WTC11 (cell line): ENCODE measurements around the gene LRMDA. TPM values are rescaled to one million over a fixed set of nuclear protein-coding genes. Genes with fewer than 3 reads are reported as not detected.

Experiments
- ATAC-seq: fragments of 200-7000 bp; cut with Tn5 transposase; 2 replicates; pipeline ENCODE4 v1.10.0; 2021; ENCODE audit warnings: mild to moderate bottlenecking, moderate library complexity
- CTCF ChIA-PET: fragments of 300-600 bp; sonication (Branson Sonifier 250); formaldehyde crosslinking; loops from one replicate; lab custom pipeline; 2021; ENCODE audit warnings: antibody characterized with exemption; lab: Charles Lee
- POLR2A ChIA-PET: fragments of 350-600 bp; sonication (Branson Sonifier 250); formaldehyde crosslinking; loops from one replicate; lab custom pipeline; 2021; ENCODE audit warnings: antibody characterized with exemption; lab: Charles Lee
- DNase-seq: peaks from one replicate; pipeline ENCODE4 v3.0.0; 2021; ENCODE audit warnings: low spot score
- H3K27ac Mint-ChIP-seq: 2 replicates; pipeline ENCODE4 v1.8.0; 2021; ENCODE audit warnings: mixed read lengths
- H3K27me3 Mint-ChIP-seq: 2 replicates; pipeline ENCODE4 v1.8.0; 2021; ENCODE audit warnings: low read depth, mild to moderate bottlenecking, moderate library complexity, mixed read lengths
- H3K36me3 Mint-ChIP-seq: 2 replicates; pipeline ENCODE4 v1.8.0; 2021; ENCODE audit warnings: mixed read lengths
- H3K4me1 Mint-ChIP-seq: 2 replicates; pipeline ENCODE4 v1.8.0; 2022; ENCODE audit warnings: mixed read lengths
- H3K4me3 Mint-ChIP-seq: 2 replicates; pipeline ENCODE4 v1.8.0; 2021; ENCODE audit warnings: mild to moderate bottlenecking, moderate library complexity, mixed read lengths
- H3K9me3 Mint-ChIP-seq: 2 replicates; pipeline ENCODE4 v1.8.0; 2021; ENCODE audit warnings: mixed read lengths
- CBFB ChIP-seq: sonication (generic); formaldehyde crosslinking; IDR thresholded peaks from 2 replicates; pipeline ENCODE4 v1.8.1; 2022; ENCODE audit warnings: mild to moderate bottlenecking, low read depth, missing genetic modification reagents
- ELF4 ChIP-seq: sonication (generic); formaldehyde crosslinking; IDR thresholded peaks from 2 replicates; pipeline ENCODE4 v1.8.1; 2022; ENCODE audit warnings: low read depth, mild to moderate bottlenecking, moderate library complexity, missing genetic modification reagents
- FOXJ3 ChIP-seq: sonication (generic); formaldehyde crosslinking; IDR thresholded peaks from 2 replicates; pipeline ENCODE4 v1.9.0; 2021; ENCODE audit warnings: missing genetic modification reagents, mild to moderate bottlenecking, borderline replicate concordance
- FOXP1 ChIP-seq: sonication (generic); formaldehyde crosslinking; IDR thresholded peaks from 2 replicates; pipeline ENCODE4 v1.8.0; 2022; ENCODE audit warnings: missing genetic modification reagents, mild to moderate bottlenecking, moderate library complexity, borderline replicate concordance
- HMGA2 ChIP-seq: fragments of 250-450 bp; sonication (Bioruptor Pico); IDR thresholded peaks from 2 replicates; pipeline ENCODE4 v1.4.0; 2021; ENCODE audit warnings: mild to moderate bottlenecking, moderate library complexity
- JUN ChIP-seq: sonication (generic); formaldehyde crosslinking; IDR thresholded peaks from 2 replicates; pipeline ENCODE4 v1.8.0; 2023; ENCODE audit warnings: mild to moderate bottlenecking, missing genetic modification reagents
- KAT7 ChIP-seq: sonication (generic); formaldehyde crosslinking; IDR thresholded peaks from 2 replicates; pipeline ENCODE4 v1.8.1; 2023; ENCODE audit warnings: missing genetic modification reagents, mild to moderate bottlenecking, borderline replicate concordance
- MXD4 ChIP-seq: fragments of 250-450 bp; sonication (Bioruptor Pico); IDR thresholded peaks from 2 replicates; pipeline ENCODE4 v1.8.0; 2021; ENCODE audit warnings: mild to moderate bottlenecking, moderate library complexity, borderline replicate concordance
- MYBL2 ChIP-seq: sonication (generic); formaldehyde crosslinking; IDR thresholded peaks from 2 replicates; pipeline ENCODE4 v1.8.1; 2023; ENCODE audit warnings: mild to moderate bottlenecking, moderate library complexity, missing genetic modification reagents
- NFYB ChIP-seq: sonication (generic); formaldehyde crosslinking; conservative IDR thresholded peaks from 2 replicates; pipeline ENCODE4 v1.8.0; 2022; ENCODE audit warnings: low read depth, missing genetic modification reagents
- RELA ChIP-seq: sonication (generic); formaldehyde crosslinking; IDR thresholded peaks from 2 replicates; pipeline ENCODE4 v1.8.1; 2022; ENCODE audit warnings: missing genetic modification reagents, mild to moderate bottlenecking, borderline replicate concordance
- TEAD1 ChIP-seq: sonication (generic); formaldehyde crosslinking; IDR thresholded peaks from 2 replicates; pipeline ENCODE4 v1.8.0; 2022; ENCODE audit warnings: mild to moderate bottlenecking, missing genetic modification reagents
- TP53 ChIP-seq: sonication (generic); formaldehyde crosslinking; IDR thresholded peaks from 2 replicates; pipeline ENCODE4 v1.8.1; 2023; ENCODE audit warnings: mild to moderate bottlenecking, missing genetic modification reagents
- ZBTB21 ChIP-seq: sonication (generic); formaldehyde crosslinking; IDR thresholded peaks from 2 replicates; pipeline ENCODE4 v1.8.1; 2023; ENCODE audit warnings: mild to moderate bottlenecking, missing genetic modification reagents, borderline replicate concordance
- total RNA-seq: library from RNA; stranded (reverse); gene quantifications from 3 replicates; pipeline ENCODE4 v1.2.3, GENCODE V29; 2021
- TF ChIP-seq, protein P1 (sequence below): sonication (generic); formaldehyde crosslinking; IDR thresholded peaks from 2 replicates; pipeline ENCODE4 v1.8.0; 2023; ENCODE audit warnings: mild to moderate bottlenecking, missing genetic modification reagents
- TF ChIP-seq, protein P2 (sequence below): sonication (generic); formaldehyde crosslinking; IDR thresholded peaks from 2 replicates; pipeline ENCODE4 v1.8.1; 2022; ENCODE audit warnings: low read depth, missing genetic modification reagents, borderline replicate concordance
- TF ChIP-seq, protein P3 (sequence below): fragments of 200-600 bp; IDR thresholded peaks from 2 replicates; pipeline ENCODE4 v1.8.0; 2022; ENCODE audit warnings: antibody characterized with exemption
- TF ChIP-seq, protein P4 (sequence below): fragments of 250-450 bp; sonication (Bioruptor Pico); IDR thresholded peaks from 2 replicates; pipeline ENCODE4 v1.9.0; 2021; ENCODE audit warnings: mild to moderate bottlenecking
- TF ChIP-seq, protein P5 (sequence below): fragments of 250-450 bp; sonication (Bioruptor Pico); IDR thresholded peaks from 2 replicates; pipeline ENCODE4 v1.8.0; 2021; ENCODE audit warnings: mild to moderate bottlenecking
- TF ChIP-seq, protein P6 (sequence below): sonication (generic); formaldehyde crosslinking; conservative IDR thresholded peaks from 2 replicates; pipeline ENCODE4 v1.8.1; 2023; ENCODE audit warnings: mild to moderate bottlenecking, low read depth, missing genetic modification reagents, moderate library complexity

Gene LRMDA
- total RNA-seq, 1 experiment from 2014 or later, result 0.92 TPM

DNA sequence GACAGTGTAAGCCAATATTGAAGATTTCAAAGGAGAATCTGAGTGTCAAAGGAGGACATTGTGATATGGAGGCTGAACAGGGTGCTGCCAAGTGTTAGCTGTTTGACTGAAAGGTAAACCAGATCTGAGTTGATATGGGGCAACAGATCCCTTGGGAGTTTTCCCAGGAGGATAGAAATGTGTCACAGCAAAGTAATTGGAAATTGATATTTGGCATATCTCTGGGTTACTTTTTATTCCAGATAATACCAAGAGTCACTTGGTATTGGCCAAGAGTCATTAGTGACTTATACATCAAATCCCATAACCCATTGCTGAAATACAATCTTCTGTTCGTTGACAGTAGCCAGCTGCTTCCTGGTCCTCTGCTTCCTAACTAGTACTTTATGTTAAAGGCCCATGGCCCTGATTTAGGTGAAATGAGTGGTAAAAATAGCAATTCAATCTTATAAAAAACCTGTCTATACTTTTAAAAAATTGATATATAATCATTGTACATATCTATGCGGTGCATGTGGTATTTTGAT lies 922.9 kb downstream of the LRMDA start:
- Mint-ChIP-seq H3K36me3 (no peaks in the 10 kb centered on the region), H3K27me3 (peaks cover 5% of the 10 kb centered on the region; the same call in 1 of the 2 replicates), H3K9me3 (peaks cover 5% of the 10 kb centered on the region; the same call in 1 of the 2 replicates), H3K4me1 (peaks cover 23% of the 10 kb centered on the region), H3K27ac (no peak overlapping the region), H3K4me3 (no peak overlapping the region)
- ChIA-PET CTCF (no interaction called here), POLR2A (no interaction called here)
- TF ChIP-seq CBFB (CRISPR knock-in tag), result no peak
- TF ChIP-seq, protein P1, sequence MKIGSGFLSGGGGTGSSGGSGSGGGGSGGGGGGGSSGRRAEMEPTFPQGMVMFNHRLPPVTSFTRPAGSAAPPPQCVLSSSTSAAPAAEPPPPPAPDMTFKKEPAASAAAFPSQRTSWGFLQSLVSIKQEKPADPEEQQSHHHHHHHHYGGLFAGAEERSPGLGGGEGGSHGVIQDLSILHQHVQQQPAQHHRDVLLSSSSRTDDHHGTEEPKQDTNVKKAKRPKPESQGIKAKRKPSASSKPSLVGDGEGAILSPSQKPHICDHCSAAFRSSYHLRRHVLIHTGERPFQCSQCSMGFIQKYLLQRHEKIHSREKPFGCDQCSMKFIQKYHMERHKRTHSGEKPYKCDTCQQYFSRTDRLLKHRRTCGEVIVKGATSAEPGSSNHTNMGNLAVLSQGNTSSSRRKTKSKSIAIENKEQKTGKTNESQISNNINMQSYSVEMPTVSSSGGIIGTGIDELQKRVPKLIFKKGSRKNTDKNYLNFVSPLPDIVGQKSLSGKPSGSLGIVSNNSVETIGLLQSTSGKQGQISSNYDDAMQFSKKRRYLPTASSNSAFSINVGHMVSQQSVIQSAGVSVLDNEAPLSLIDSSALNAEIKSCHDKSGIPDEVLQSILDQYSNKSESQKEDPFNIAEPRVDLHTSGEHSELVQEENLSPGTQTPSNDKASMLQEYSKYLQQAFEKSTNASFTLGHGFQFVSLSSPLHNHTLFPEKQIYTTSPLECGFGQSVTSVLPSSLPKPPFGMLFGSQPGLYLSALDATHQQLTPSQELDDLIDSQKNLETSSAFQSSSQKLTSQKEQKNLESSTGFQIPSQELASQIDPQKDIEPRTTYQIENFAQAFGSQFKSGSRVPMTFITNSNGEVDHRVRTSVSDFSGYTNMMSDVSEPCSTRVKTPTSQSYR, result no peak
- no peak for TF ChIP-seq ZBTB21 (CRISPR knock-in tag)
- TF ChIP-seq, protein P2, sequence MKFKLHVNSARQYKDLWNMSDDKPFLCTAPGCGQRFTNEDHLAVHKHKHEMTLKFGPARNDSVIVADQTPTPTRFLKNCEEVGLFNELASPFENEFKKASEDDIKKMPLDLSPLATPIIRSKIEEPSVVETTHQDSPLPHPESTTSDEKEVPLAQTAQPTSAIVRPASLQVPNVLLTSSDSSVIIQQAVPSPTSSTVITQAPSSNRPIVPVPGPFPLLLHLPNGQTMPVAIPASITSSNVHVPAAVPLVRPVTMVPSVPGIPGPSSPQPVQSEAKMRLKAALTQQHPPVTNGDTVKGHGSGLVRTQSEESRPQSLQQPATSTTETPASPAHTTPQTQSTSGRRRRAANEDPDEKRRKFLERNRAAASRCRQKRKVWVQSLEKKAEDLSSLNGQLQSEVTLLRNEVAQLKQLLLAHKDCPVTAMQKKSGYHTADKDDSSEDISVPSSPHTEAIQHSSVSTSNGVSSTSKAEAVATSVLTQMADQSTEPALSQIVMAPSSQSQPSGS, result no peak
- no peak for TF ChIP-seq RELA (CRISPR knock-in tag)
- TF ChIP-seq JUN (CRISPR knock-in tag), result no peak
- no peak for TF ChIP-seq TEAD1 (CRISPR knock-in tag)
- TF ChIP-seq MXD4 (CRISPR knock-in tag), result no peak
- no peak for TF ChIP-seq FOXJ3 (CRISPR knock-in tag)
- no peak for TF ChIP-seq NFYB (CRISPR knock-in tag)
- no peak for TF ChIP-seq TP53
- TF ChIP-seq FOXP1 (CRISPR knock-in tag), result no peak
- TF ChIP-seq, protein P3, sequence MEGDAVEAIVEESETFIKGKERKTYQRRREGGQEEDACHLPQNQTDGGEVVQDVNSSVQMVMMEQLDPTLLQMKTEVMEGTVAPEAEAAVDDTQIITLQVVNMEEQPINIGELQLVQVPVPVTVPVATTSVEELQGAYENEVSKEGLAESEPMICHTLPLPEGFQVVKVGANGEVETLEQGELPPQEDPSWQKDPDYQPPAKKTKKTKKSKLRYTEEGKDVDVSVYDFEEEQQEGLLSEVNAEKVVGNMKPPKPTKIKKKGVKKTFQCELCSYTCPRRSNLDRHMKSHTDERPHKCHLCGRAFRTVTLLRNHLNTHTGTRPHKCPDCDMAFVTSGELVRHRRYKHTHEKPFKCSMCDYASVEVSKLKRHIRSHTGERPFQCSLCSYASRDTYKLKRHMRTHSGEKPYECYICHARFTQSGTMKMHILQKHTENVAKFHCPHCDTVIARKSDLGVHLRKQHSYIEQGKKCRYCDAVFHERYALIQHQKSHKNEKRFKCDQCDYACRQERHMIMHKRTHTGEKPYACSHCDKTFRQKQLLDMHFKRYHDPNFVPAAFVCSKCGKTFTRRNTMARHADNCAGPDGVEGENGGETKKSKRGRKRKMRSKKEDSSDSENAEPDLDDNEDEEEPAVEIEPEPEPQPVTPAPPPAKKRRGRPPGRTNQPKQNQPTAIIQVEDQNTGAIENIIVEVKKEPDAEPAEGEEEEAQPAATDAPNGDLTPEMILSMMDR, result no peak
- no peak for TF ChIP-seq MYBL2 (CRISPR knock-in tag)
- TF ChIP-seq, protein P4, sequence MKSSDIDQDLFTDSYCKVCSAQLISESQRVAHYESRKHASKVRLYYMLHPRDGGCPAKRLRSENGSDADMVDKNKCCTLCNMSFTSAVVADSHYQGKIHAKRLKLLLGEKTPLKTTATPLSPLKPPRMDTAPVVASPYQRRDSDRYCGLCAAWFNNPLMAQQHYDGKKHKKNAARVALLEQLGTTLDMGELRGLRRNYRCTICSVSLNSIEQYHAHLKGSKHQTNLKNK, result no peak
- no peak for TF ChIP-seq KAT7
- ATAC-seq (no peak), DNase-seq (no peak)

DNA sequence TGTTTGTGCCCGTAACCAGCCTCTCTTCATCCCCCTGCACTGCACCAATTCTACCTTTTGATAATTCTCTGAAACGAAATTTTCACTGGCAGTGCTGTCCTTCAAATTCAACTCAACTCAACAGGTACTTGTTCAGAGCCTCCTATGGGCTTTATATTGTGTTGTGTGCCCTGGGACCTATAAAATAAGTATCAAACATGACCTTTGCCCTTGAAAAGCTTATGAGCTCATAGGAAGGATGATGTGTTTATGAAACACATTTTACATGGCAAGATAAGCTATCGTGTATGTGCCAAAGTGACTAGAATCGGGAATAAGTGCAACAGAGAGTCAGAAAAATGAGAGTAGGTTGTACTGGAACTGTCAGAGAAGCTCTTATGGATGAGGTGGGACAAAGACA lies 923.5 kb downstream of the LRMDA start:
- ChIA-PET CTCF (no interaction called here), POLR2A (no interaction called here)
- Mint-ChIP-seq H3K36me3 (no peaks in the 10 kb centered on the region), H3K4me3 (no peak overlapping the region), H3K4me1 (peaks cover 23% of the 10 kb centered on the region), H3K27ac (no peak overlapping the region), H3K27me3 (peaks cover 5% of the 10 kb centered on the region; the same call in 1 of the 2 replicates), H3K9me3 (peaks cover 5% of the 10 kb centered on the region; the same call in 1 of the 2 replicates)
- ATAC-seq, result no peak
- no peak for DNase-seq
- TF ChIP-seq, protein P5, sequence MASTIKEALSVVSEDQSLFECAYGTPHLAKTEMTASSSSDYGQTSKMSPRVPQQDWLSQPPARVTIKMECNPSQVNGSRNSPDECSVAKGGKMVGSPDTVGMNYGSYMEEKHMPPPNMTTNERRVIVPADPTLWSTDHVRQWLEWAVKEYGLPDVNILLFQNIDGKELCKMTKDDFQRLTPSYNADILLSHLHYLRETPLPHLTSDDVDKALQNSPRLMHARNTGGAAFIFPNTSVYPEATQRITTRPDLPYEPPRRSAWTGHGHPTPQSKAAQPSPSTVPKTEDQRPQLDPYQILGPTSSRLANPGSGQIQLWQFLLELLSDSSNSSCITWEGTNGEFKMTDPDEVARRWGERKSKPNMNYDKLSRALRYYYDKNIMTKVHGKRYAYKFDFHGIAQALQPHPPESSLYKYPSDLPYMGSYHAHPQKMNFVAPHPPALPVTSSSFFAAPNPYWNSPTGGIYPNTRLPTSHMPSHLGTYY (CRISPR knock-in tag), result no peak
- TF ChIP-seq TEAD1 (CRISPR knock-in tag) (no peak), ELF4 (CRISPR knock-in tag) (no peak), HMGA2 (CRISPR knock-in tag) (no peak)
- TF ChIP-seq, protein P3, result no peak
- TF ChIP-seq, protein P6, sequence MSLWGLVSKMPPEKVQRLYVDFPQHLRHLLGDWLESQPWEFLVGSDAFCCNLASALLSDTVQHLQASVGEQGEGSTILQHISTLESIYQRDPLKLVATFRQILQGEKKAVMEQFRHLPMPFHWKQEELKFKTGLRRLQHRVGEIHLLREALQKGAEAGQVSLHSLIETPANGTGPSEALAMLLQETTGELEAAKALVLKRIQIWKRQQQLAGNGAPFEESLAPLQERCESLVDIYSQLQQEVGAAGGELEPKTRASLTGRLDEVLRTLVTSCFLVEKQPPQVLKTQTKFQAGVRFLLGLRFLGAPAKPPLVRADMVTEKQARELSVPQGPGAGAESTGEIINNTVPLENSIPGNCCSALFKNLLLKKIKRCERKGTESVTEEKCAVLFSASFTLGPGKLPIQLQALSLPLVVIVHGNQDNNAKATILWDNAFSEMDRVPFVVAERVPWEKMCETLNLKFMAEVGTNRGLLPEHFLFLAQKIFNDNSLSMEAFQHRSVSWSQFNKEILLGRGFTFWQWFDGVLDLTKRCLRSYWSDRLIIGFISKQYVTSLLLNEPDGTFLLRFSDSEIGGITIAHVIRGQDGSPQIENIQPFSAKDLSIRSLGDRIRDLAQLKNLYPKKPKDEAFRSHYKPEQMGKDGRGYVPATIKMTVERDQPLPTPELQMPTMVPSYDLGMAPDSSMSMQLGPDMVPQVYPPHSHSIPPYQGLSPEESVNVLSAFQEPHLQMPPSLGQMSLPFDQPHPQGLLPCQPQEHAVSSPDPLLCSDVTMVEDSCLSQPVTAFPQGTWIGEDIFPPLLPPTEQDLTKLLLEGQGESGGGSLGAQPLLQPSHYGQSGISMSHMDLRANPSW (CRISPR knock-in tag), result no peak
